HG03354 (cell line): Measurements from ENCODE around the gene AIP.
"Not testable (repeated sequence)": the region's sequence is repeated elsewhere in the genome, so short reads cannot be mapped to it uniquely, and the experiment has no call there.

Experiments
- ATAC-seq: cut with Tn5 transposase; IDR thresholded peaks from one replicate; pipeline ENCODE4 v1.9.1; 2021; ENCODE audit warnings: mild to moderate bottlenecking; ENCODE audit not compliant: unreplicated experiment, poor library complexity, severe bottlenecking

Gene AIP

DNA sequence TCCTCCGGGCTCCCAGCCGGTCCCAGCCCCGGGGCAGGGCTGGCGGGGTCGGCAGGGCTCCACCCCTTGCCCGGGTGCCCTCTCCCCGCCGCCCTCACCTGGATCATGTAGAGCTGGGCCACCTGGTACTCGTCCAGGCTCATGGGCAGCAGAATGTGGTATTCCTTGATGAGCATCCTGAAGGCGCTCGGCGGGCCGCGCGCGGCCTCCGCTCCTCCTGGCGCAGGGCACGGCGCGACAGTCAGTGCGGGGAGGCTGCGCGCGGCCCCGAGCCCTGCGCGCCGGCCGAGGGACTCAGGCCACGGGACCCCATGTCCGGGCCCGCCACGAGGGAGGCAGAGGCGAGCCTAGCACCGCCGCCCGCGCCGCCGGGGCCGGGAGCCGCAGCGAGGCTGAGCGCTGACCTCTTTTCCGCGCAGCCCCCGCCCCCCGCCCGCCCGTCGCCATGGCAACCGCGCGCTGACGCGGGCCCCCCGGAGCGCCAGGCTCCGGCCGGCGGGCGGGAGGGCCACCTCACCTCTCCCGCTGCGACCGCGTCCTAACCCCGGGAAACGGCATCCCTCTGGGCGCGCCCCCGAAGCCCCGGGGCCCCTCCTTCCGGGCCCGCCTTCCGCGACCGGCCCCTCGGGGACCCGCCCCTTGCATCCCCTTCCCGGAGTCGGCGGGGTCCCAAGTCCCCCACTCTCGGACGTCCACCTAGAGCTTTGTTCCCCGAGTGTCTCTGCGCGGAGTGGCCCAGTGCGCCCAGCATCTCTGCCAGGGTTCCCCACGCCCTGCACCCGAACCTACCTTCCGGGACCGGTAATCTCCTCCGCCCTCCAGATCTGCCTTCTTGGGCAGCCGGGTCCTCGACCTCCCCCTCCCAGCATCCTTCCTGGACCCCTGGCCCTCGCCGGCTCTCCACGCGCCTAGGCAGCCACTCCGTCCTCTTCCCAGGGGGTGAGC lies 21.5 kb downstream of the AIP start:
- ATAC-seq = no peak

DNA sequence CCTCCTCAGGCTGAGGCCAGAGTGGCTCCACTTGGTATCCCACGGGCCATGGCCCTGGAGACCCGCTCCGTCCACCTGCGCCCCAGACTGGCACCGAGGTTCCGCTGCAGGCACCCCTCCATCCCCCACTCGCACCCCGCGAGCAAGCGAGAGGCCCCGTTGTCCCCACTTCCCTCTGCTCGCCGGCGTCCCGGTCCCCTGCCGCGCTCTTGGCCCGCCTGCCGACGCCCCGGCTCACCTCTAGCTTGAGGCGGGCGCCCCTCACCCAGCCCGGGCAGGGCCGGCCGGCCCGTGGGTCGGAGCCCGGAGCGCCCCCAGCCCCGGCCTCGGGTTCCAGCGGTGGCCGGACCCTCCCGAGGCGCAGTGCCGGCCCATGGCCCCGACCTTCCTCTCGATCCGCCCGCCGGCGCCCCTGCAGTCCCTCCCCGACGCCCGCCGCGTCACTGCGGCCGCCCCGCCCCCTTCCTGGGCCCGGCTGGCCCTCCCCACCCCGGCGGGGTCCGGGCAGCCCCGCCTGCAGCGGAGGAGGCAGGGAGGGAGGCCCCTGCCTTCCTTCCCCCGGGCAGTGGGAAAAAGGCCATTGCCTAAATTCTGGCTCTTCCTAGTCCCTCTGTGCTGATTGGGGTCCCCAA lies 22.2 kb downstream of the AIP start, which contains the start of gene PITPNM1:
Gene PITPNM1 (minus strand): TSS at position 414 of the 632 bp plus-strand sequence. CDS start 1,183 bp downstream, outside the sequence.
- ATAC-seq = peak; percentile 23

DNA sequence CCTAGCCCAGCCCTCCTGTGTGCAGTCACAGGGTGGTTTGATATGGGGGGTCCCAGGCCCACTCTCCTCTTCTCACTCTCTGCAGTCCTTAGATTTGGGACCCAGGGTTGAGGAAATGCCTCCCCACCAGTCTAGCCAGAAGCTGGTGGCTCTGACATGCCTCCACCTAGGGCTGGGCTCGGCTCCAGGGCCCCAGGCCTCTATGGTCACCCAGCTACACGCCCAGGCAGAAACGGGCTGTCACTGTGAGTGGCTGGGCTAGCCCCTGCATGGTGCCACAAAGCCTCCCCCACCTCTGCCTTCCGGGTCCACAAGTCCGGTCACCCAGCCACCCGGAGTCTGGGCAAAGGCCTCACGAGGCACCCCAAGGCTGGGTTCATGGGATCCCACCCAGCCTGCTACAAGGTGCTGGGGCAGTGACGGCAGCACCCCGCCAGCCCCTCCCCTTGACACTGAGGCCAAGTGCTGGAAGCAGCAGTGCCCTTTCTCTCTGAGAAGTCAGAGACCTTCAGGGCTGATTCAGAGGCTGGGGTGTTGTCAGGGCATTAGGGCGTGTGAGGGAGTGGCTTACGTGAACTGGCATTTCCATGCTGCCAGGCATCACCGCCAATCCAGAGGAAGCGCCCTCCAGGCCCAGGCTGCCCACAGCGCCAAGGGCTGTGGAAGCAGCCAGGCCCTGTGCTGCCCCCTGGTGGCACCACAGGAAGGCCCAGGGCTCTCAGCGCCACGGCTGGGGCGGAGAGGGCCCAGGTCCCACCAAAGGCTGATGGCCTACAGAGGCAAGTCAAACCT lies 23.0 kb downstream of the AIP start:
- peak; percentile 27 for ATAC-seq

DNA sequence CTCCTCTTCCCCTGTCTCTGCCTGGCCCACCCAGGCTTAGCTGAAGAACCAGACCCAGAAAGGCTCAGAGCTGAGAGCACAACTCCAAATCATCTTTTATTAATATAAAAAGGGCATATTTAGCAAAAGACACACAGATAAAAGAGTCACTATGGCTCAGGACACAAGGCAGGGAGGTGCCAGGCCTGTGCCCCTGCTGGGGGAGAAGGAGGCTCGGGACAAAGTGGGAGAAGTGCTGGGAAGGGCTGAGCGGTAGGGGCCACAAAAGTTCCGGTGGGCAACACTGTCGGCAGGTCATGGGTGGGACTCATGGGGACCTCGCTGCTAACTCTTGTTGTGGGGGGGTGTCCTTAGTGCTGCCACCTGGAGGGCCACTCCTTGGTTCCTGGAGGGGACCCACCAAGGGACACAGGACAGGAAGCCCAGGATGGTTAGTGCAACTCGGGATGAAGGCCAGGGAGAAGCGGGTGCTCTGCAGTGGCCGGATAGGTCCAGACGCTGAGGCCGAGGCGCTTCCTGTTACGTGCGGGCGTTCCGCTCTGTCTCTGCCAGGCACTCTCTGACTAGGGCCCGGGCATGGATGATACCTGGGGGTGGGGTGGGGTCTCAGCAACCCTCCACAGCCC lies 23.7 kb downstream of the AIP start:
- ATAC-seq = no peak

DNA sequence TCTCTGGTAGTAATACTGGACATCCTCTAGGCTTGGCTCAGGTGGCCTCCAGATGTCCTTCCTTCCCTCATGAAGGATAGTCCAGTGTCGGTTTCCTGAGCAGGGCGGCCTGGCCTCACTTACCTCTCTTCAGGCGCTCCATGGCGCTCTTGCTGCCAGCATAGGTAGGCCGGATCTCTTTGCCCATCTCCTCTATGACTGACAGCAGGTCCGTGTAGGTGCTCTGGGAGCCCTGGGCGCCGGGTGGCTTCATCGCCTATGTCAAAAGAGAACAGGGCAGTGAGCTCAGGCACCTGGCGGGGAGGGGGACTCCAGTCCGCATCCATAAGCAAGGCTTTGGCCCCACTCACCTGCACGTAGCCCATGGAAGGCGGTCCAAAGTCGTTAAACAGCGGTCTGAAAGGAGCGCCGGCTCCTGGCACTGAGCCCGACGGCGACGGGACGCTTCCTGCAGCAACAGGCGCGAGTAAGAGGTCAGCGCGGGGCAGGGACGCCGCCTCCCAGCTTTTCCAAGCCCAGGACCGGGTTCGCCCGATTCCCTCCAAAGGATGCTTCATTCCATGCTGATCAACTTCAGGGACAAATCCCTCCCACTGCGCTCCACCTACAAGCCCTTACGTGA lies 24.5 kb downstream of the AIP start:
- ATAC-seq = no peak

DNA sequence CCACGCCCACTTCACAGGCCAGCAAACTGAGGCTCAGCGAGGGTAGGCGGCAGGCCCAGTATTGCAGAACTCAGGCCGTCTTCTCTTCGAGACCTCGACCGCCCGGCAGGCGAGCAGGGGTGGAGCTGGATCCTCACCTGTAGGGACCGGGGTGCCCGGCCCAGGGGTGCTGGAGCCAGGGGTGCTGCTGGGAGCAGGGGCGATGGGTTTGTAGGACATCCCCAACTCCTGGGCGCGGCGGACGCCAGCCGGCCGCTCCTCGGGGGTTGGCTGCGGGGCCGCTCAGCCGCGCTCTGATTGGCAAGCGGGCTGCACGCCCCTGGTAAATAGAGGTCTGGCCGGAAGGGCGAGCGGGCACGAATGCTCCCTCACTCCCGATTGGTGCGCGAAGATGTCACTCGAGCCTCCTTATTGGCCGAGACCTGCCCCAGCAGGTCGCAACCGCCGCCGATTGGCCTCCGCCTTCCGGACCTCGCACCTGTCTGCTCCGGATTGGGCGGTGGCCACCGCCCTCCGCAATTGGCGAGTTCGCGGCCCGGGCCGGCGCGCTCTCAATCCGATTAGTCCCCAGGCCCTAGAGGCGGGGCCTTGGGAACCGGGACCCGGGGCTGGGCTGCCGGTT lies 25.1 kb downstream of the AIP start, which contains the start of gene CDK2AP2:
Gene CDK2AP2 (minus strand): TSS at position 299 of the 622 bp plus-strand sequence. CDS start 80 bp downstream, at position 219.
- ATAC-seq = peak; percentile 76

DNA sequence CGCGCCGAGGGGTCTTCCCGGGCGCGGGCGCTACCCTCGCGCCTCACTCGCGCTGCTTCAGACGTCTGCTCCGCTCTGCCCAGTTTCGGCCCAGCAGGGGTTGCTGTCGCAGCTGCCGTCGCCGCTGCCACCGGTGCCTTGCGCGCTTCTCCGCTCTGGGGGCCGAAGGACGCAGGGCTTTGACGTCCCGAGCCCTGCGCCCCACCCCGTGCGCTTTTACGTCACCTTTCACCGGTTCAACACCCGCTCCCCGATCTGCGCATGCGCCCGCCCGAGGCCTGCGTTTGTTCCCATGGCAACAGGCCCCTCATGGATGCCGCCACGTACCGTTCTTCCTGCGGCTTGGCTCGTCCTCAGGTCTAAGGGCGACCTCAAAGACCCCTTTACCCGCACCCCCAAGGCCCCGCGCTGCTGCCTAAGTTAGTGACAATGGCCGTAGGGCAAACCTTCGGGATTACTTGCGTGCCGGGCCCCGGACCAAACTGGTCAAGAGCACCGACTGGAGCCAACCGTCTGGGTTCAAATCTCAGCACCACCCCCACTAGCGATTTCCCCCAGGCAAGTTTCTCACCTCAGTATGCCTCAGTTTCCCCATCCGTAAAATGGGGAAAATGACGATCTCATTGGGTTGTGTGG lies 25.8 kb downstream of the AIP start:
- peak; percentile 42 for ATAC-seq

DNA sequence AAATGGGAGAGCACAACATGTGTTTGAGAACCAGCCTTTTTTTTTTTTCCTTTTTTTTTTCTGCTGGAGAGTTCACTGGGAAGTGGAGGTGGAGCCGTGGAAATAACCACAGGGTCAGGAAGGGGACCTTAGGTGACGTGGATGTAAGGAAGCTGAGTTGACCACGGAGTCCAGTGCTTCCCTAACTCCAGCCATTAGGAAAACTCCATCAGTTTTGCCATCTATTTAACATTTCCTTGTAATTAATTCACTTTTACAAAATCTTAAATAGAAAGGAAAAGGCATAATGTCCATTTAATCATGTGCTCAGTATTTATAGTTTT lies 27.2 kb downstream of the AIP start:
- no peak for ATAC-seq

DNA sequence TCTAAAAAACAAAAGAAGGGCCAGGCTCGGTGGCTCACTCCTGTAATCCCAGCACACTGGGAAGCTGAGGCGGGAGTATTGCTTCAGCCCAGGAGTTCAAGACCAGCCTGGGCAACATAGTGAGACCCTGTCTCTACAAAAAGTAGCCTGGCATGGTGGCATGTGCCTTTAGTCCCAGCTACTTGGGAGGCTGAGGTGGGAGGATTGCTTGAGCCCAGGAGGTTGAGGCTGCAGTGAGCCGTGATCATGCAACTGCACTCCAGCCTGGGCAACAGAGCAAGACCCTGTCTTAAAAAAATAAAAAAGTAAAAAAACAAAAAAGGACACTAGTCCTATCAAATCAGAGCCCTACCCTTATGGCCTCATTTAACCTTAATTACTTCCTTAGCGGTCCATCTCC lies 28.7 kb downstream of the AIP start:
- ATAC-seq = not testable (repeated sequence)

DNA sequence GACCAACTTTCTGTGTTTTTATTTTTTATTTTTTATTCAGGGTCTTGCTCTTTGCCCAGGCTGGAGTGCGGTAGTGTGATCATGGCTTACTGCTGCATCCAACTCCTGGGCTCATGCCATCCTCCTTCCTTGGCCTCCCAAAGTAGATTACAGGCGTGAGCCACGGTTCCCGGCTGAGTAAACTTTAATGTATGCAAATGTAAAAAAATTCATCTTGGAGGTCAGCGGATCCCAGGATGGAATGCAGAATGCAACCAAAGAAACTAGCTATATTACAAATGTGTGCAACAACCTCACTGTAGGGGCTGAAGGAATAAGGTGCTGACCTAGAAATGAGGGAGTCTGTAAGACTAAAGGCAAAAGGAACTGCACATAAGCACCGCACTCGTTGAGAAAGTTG lies 31.3 kb downstream of the AIP start:
- ATAC-seq = no peak

DNA sequence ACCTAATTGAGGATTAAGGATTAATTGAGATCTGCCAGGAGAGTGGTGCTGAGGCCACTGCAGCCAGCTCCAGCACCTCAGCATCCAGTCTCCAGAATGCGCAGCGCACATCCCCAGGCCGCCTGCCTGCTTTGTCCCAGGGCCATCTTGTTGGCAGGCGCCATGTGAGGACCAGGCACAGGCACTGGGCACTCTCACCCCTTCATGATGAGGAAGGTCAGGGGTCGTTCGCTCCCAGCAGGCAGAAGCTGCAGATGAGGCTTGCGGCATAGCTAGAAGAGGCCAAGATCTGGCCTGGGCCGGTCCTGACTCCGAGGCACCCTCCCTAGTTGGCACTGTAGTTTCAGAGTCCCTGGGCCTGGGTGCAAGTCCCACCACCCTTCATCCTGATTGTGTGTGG lies 34.0 kb downstream of the AIP start:
- no peak for ATAC-seq

DNA sequence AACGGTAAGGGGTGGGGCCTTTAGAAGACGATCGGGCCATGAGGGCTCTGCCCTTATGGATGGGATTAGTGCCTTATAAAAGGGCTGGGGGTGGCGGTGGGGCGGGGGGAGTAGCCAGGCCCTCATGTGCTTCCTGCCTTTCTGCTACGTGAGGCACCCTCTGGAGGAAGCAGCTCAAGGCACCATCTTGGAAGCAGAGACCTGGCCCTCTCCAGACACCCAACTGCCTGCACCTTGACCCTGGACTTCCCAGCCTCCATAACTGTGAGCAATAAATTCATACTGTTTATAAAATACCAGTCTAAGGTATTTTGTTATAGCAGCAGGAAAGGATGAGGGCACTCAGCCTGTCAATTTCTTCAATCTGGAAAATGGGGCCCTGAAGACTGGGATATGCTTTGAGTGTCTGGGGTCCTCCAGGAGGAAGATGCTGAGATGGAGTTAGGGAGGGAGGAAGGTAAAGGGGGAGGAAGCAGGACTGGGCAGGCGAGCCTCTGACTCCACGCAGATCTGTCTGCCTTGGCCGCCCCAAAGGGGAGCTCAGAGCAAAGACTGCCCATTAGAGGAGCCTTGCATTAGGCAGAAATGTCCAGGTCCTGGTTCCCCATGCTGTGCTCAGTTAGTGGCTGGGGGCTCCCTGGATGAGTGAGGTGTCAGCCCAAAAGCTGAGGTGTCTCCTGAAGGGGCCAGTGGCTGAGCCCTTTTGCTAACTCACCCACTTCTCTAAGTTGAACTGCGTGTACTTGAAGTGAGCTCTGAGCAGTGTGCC lies 35.1 kb downstream of the AIP start:
- no peak for ATAC-seq

DNA sequence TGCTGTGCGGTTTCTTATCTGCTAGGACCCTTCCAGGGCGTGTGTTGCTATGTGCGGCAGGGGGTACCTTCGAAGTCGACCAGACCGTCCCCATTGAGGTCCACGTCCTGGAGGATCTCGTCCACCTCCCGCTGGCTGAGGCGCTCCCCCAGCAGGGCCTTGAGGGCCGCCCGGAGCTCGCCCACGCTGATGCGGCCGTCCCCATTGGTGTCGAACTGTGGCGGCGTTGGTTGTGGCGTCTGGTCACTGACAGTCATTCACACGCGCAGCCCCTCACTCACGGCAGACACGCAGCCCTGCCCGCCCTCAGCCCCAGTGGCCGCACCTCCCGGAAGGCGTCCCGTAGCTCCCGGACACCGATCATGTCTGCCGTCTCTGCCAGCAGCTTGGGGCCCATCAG lies 36.9 kb downstream of the AIP start:
- ATAC-seq = no peak

DNA sequence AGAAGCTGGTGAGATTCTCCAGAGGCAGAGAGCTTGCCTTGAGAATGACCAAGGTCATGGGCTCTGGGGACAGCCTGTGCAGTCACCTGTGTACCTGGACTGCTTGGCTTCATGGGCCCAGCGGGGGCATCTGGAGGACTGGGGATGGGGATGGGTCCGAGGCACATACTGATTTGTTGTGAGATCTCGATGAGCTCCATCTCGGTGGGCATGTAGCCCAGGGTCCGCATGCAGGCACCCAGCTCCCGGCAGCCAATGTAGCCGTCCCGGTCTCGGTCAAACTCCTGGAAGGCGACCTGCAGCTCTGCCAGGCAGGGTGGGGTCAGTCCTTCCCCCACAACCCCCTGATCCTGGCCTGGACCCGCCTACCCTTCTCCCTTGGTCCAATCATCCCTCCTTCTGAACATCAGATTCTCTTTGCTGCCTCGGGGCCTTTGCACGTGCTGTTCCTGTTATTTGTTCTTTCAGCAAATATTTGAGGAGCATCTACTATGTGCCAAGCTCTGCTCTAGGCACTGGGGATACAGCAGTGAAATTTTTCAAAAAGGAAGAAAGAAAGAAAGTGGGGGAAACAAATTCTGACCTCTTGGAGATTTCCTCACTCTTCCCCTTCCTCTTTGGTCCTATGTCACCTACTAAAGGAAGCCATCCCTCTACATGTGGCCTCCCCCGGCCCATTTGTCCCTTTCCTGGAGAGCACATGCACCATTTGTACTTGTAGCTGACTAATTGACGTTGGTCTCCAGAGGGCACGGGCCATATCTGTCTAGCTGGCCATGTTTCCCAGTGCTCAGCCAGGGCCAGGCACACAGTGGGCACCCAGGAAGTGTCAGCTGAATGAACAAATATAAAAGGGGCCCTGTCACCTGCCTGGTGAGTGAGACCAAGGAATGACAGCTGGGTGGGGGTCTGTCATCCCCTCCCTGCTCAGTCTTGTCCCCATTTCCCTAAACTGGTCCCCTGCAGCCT lies 38.3 kb downstream of the AIP start:
- ATAC-seq = no peak

DNA sequence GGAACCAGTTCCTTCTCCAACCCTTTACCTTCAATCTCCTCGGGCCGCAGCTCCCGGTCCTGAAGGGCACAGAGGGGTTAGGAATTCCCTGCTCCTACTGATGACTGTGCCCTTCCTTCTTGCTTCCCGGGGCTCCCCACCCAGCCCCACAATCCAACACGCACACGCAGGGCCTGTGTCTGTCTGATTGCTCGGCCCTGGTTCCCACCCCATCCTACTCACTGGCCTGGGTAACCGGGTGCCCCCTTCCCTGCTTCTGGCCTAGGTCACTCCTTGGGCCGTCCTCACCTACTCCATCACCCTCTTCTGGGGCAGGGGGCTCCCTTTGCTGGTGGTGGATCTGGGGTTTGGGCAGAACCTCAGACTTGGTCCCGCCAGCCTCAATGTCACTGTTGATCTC lies 39.1 kb downstream of the AIP start:
- ATAC-seq = no peak

DNA sequence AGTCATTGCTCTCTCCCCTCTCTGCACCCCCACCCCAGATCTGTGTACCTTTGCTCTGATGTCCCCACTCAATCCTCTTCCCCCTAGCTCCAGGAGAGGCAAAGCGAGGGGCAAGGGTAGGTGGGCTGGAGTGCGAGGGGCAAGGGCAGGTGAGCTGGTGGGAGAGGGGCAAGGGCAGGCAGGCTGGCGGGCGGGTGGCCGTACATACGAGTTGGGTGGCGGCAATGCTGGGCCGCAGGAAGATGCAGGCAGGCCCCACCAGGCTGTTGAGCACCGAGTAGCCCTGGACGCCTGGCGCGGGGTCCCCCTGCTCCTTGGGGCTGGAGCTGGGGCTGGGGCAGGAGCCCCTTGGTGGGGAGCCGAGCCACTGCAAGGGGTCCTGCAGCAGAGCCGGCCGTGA lies 39.5 kb downstream of the AIP start:
- ATAC-seq = no peak
